GM18870 (cell line): ENCODE results near the gene FYN.

ENCODE experiments used
- ATAC-seq: cut with Tn5 transposase; IDR thresholded peaks from one replicate; pipeline ENCODE4 v1.9.1; 2021; ENCODE audit warnings: moderate library complexity; ENCODE audit not compliant: unreplicated experiment

Gene FYN

DNA sequence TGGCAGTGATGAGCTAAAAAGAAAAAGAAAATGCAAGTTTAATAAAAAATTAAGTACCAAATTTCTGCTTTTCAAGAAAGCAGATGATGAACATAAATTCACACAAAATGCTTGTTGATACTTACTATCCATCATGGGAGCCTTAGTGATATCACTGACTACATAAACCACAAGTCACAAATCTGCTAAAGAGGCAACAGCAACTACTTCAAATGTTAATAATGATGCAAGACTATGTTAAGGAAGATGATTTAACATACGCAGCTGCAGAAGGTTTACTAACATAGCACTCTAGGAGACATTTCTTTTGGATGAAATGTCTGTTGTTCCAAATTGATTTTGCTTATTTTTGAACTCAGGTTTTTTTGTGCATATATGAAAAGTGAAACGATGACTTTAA, 18.6 kb downstream of the FYN start:
- ATAC-seq = no peak

DNA sequence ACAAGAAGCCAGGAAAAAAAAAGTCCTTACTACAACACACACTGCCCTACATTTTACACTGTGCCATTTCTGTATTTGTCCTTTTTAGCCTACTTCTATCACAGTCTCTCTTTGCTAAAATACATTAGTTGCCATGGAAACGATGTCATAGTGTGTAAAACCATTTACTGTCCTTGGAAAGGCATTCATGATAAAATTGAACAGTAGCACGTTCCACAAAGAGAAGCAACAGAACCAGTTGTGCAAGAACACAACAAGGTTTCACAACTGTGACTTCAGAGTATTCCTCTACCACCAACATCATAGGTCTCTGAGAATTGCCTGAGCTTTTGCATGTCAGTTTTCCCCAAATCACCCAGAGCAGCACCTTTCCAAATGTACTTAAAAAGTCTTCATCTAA, 20.5 kb downstream of the FYN start:
- no peak for ATAC-seq

DNA sequence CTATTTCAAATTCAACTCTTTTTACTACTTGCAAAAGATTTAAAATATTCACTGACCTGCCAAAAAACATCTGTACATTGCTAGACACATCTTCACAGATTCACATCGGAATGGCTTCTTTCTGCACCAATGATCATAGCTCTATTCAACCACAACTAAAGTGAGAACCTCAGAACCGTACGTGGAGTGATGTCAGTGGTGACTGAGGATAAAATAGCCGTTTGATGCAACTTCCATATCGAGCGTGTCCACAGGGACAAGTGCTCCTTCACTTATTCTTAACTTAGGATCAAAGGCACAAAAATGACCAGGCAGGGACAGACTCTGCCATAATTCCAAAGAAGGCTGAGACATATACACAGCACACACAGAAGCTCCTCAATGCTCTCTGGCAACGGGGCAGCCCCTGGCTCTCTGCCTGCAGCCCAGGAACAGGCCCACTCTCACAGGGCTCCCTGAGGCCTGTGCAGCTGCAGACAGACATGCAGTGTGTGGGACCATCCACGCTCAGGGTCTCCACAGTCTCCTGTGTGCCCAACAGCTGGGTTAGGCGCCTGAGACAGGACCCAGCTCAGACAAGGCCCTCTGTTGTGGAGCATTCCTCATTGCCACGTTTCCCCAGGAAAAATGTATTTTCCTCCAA, 22.8 kb downstream of the FYN start:
- peak; percentile 55 for ATAC-seq

- no peak for ATAC-seq
Measured at GRCh38 chr6:111849298-111849697, 24.0 kb downstream of the FYN start.

GRCh38 chr6:111848262-111848812, 24.9 kb downstream of the FYN start:
- no peak for ATAC-seq

DNA sequence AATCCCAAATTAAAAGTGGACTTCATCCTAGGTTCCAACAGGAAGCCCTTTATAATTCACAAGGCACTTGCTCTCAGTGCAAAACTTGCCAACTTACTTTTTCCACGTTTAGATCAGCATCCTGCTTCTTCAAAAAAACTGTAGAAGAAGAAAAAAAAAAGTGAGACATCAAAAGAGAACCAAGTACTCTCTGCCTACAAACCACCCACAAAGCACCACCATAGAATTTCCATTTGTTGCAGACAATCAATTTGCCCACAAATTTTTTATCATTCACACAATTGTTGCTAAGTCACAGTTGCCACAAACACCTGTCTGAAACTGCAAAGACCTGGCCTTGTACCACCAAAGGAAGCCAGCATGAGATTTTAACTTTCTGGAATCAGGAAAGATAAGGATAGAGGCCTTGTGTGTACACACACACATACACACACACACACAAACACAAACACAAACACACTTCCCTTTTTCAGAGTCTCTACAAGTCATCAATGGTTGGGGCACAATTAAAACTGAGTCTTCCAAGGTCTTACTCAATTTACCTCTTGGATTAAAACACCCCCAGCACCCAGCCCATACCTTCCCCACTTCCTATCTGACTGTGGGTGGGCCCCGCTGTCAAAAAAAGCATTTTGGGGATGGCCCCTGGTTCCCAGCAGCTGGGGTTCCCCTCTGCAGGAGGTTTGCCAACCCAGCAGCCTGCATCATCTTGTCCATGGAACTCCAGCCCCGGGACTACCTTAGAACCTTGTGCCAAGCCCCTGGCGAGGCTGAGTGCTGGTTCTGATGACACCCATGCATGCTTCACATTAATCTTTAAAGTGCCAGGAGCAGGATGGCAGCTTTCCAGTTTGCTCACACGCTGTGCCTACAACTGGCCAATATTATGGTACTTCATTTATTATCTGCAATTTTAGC, 26.5 kb downstream of the FYN start:
- no peak for ATAC-seq

- no peak for ATAC-seq
Measured at GRCh38 chr6:111846066-111846465, 27.2 kb downstream of the FYN start.

DNA sequence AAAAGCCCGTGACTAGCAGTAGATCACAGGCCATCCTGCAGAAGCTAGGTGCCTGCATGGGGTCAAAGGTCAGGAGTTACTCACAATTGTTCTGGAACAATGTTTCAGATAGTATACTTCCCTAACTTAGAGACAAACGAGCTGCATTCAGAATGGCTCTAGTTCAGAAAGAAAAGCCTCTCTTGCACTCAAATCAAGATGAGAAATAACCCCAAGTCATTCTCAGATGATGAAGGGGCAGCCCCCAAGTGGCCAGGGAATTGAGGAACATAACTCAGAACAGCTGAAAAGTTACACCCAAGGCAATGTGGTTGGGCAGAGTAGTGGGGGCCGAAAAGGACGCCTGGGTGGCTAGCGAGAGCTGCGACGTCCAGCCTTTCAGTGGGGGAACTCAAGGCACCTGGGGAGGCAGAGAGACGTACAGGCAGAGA, 27.8 kb downstream of the FYN start:
- peak; percentile 51 for ATAC-seq

DNA sequence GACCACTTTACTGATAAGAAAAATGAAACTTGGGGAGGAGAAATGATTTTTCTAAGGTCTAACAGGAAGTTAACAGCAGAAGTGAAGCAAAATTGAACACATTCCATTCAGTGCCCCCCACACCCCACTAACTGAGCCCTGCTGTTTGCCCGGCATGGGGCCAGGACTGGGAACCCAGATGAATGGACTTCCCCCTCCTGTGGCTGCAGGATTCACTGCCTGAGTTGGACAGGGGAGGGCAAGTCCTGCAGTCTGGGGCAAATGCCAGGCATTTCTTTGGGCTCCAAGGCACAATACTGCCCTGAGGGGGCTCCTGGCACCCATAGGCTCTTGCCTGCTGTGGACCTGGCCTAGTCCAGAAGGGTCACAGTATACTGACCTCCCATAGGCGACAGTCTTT, 28.3 kb downstream of the FYN start:
- no peak for ATAC-seq

DNA sequence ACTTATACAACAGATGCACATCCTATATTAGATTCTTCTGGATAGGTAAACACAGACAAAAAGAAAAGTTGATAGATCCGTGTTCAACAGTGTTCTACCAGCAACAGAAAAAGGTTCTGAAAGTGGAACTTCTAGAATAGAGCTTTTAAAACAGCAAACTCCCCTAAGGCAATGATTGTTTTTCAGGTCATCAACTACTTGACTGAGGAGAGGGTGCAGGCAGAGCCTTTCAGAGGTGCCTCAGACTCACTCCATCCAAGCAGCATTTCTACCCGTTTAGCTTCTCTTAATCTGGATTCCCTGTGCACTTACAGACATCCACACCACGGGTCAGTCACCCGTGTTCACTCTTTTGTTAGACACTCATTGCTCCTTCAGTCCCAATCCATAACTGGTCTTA, 28.9 kb downstream of the FYN start:
- ATAC-seq = peak; percentile 57

GRCh38 chr6:111843347-111844147, 29.7 kb downstream of the FYN start:
- ATAC-seq = no peak

- no peak for ATAC-seq
Measured at GRCh38 chr6:111842891-111843290, 30.4 kb downstream of the FYN start.

- ATAC-seq = no peak
Measured at GRCh38 chr6:111842271-111842822, 30.9 kb downstream of the FYN start.

GRCh38 chr6:111841822-111842221, 31.4 kb downstream of the FYN start:
- ATAC-seq = no peak

DNA sequence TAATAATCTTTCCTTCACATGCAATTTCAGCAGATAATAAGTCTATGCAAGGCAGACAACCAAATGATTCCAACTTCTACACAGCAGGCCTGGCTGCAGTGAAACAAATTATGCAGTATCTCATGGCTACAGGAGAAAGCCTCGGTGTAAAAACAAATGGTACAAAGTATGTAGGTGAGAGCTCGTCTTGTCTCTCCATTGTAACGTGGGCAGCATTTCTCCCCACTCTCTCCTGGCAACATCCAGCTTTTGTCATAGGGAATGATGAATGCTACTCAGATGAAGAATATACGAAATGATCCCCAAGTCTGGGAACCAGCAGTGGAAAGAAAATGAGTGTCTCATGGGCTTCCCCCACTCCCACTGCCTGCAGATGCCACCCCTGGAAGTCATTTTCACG, 32.4 kb downstream of the FYN start:
- ATAC-seq = no peak

DNA sequence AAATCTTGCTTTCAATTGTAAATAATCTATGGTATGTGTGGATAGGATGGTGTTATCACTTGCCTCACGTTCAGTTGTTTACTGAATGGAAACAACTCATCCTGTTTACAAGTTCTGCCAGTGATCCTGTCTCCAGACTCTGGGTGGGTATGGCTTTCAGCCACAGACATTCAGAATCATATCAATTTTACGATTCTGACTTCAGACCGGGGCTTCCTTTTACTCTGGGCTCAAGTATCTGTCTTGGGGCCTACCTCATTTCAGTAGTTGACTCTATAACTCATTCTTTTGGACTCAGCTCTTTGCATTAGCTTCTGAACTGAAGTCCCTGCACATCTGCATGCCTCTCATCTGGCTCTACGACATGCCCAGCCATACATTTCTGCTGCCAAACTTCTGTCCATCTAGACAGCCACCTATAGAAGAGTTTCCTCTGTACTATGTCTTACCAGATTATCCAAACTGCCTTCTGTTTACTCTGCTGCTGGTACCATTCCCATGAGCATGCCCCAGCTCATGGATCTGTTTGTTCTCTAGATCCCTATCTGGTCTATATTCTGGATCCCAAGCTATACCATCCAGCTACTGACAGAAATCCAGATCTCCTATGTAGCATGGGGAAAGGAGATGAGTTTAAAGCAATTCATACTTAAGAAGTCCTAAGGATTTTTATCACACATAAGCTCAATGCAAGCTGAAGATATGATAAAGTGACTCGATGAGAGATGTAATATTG, 34.3 kb downstream of the FYN start:
- ATAC-seq = no peak

- peak; percentile 83 for ATAC-seq
Measured at GRCh38 chr6:111837641-111838500, 35.4 kb downstream of the FYN start.

DNA sequence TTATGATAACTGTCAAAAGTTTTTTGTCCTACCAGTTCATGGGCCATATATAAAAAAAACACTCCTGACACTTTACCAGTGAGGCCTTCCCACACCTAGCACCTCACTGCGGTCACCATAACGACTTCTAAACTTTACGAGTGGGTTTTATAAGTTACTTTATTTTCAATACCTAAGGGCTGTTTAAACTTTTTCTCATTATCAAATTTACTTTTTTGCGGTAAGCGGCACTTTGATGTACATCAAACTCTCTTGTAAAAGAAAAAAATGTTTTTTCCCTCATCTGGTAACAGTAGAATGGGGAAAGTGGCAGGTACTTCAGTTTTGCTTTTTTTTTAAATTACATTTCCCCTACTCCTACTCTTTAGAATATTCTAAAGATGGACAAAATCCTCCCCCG, 36.2 kb downstream of the FYN start:
- ATAC-seq = no peak

DNA sequence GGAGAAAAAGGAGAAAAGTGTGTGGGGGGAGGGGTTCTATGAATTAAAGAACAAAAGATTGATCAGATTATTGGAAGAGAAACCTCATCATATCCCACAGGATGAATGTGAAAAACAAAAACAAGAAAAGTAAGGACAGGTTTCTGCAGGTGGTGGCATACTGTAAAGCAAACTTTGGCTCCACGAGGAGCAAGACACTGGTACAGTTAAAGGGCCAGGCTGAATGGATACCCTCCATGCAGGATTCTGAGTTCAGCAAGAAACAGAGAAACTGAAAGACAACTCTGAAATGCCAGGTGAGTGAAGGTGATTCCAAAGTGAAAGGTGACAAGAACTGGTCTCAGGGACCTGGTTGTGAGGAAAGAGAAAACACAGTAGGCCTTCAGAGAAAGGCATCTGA, 37.4 kb downstream of the FYN start:
- ATAC-seq = no peak
